ENCODE measurements around the gene APOL1. TPM values are rescaled to one million over a fixed set of nuclear protein-coding genes. Genes with fewer than 3 reads are reported as not detected.

APOL1 gene
- total and polyA plus RNA-seq, 10 donors = 10.0 to 108 (median 44.7) TPM

DNA sequence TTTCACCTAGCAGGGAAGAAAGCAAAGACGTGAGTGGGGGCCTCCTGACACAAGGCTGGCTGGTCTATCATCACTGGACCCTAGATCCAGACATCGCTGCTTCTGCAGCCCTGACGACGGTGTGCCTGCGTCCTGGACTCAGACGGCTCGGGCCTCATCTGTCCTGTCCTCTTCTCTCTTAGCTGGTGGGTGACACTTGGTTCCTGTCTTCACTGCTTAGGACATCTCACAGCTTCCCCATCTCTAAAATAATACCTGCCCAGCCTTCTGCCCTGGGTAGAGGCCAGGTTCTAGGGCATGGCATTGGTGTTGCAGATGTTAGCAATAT is 41.3 kb downstream of the APOL1 start:
- TF ChIP-seq, protein P1, sequence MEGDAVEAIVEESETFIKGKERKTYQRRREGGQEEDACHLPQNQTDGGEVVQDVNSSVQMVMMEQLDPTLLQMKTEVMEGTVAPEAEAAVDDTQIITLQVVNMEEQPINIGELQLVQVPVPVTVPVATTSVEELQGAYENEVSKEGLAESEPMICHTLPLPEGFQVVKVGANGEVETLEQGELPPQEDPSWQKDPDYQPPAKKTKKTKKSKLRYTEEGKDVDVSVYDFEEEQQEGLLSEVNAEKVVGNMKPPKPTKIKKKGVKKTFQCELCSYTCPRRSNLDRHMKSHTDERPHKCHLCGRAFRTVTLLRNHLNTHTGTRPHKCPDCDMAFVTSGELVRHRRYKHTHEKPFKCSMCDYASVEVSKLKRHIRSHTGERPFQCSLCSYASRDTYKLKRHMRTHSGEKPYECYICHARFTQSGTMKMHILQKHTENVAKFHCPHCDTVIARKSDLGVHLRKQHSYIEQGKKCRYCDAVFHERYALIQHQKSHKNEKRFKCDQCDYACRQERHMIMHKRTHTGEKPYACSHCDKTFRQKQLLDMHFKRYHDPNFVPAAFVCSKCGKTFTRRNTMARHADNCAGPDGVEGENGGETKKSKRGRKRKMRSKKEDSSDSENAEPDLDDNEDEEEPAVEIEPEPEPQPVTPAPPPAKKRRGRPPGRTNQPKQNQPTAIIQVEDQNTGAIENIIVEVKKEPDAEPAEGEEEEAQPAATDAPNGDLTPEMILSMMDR (IDR thresholded peaks at IDR 0.05 in 8 of 11, conservative IDR thresholded peaks at IDR 0.05 in 3 of 11) = no peak
- TF ChIP-seq POLR2A (IDR thresholded peaks at IDR 0.05) (no peak), POLR2AphosphoS5 (IDR thresholded peaks at IDR 0.05) (no peak)
- intact Hi-C loops (cut with DNase I; ENCODE audit: low total_unique reads) = no loop called here
- 91 to 94% (median 93%) methylated on average over 7 of the region's 7 CpGs for WGBS, 5 donors
- H3K4me1 ChIP-seq = peaks cover 0 to 34% (median 15%) of the 10 kb centered on the region in 6 donors
- peaks cover 0 to 3% (median 0%) of the 10 kb centered on the region in 8 donors for H3K9me3 ChIP-seq
- H3K27me3 ChIP-seq (replicated peaks in 1 of 7) = no peaks in the 10 kb centered on the region
- peaks cover 40 to 100% (median 93%) of the 10 kb centered on the region in 6 donors for H3K36me3 ChIP-seq
- DNase-seq = peak; percentile 46
- H3K27ac ChIP-seq = no peak overlapping the region
- H3K4me3 ChIP-seq = no peak overlapping the region

DNA sequence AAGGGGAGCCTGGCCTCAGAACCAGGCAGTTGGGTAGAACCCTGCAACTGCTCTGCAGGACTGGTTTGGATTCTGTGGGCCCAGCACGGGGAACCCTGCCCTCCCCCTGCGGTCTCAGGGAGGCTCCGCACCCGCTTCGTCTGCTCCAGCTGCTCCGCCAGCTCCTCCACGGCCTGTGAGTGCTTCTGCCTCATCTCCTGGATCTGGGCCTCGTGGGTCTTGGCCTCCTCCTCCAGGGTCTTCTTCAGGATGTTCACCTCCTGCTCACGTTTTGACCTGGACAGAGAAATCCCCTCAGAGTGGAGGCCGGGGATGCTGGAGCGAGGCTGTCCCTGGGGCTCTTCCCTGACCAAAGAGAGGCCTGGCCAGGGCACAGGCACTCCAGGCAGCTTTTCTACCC is 41.9 kb downstream of the APOL1 start:
- Histone ChIP-seq H3K4me3 (no peak overlapping the region), H3K4me1 (peaks cover under 1 to 37% (median 12%) of the 10 kb centered on the region in 6 donors), H3K9me3 (peaks cover 0 to 3% (median 0%) of the 10 kb centered on the region in 8 donors), H3K27me3 (replicated peaks in 1 of 7) (no peaks in the 10 kb centered on the region), H3K36me3 (peaks cover 39 to 100% (median 93%) of the 10 kb centered on the region in 6 donors), H3K27ac (peak overlapping the region in 2 of 8 donors; percentile 2 to 11)
- intact Hi-C loops (cut with DNase I; ENCODE audit: low total_unique reads) = no loop called here
- whole genome bisulfite sequencing, 5 donors = 90 to 97% (median 92%) methylated on average over 11 of the region's 11 CpGs
- TF ChIP-seq POLR2AphosphoS5 (IDR thresholded peaks at IDR 0.05) = peak in 2 of 3 donors; percentile 29 to 69
- TF ChIP-seq POLR2A (IDR thresholded peaks at IDR 0.05) = no peak
- peak; percentile 64 for DNase-seq

- H3K27me3 ChIP-seq (replicated peaks in 1 of 7) = no peaks in the 10 kb centered on the region
- 89 to 95% (median 93%) methylated on average over 7 of the region's 7 CpGs for WGBS, 5 donors
- H3K4me1 ChIP-seq = peaks cover 3 to 42% (median 14%) of the 10 kb centered on the region in 6 donors
- H3K36me3 ChIP-seq = peaks cover 43 to 100% (median 93%) of the 10 kb centered on the region in 6 donors
- TF ChIP-seq POLR2AphosphoS5 (IDR thresholded peaks at IDR 0.05) (peak in 2 of 3 donors; percentile 34 to 71), POLR2A (IDR thresholded peaks at IDR 0.05) (no peak)
- intact Hi-C loops (cut with DNase I; ENCODE audit: low total_unique reads) = no loop called here
- peak overlapping the region in 3 of 8 donors; percentile 2 to 28 (median 11) for H3K27ac ChIP-seq
- H3K4me3 ChIP-seq = no peak overlapping the region
- DNase-seq = peak; percentile 51
- peaks cover 0 to 3% (median 0%) of the 10 kb centered on the region in 8 donors for H3K9me3 ChIP-seq
Observed at GRCh38 chr22:36295247-36295646, 42.3 kb downstream of the APOL1 start.

DNA sequence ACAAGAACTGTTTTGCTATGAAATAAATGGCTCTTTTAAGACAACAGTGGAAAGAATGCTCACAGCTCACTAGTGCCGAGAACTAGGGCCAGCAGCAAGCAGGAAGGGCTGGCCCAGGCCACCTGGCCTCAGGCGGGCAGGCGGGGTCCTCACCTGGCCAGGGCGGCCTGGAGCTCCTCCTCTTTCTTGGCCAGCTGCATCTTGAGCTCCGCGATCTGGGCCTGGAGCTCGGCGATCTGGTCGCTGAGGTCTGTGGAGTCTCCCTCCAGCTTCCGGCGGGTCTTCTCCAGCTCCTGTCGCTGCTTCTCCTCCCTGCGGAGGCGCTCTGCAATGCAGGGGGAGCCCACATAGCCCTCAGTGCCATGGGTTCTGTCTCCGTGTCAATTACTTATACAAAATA is 43.8 kb downstream of the APOL1 start:
- Histone ChIP-seq H3K36me3 (peaks cover 44 to 100% (median 100%) of the 10 kb centered on the region in 6 donors), H3K27me3 (replicated peaks in 1 of 7) (no peaks in the 10 kb centered on the region), H3K4me3 (no peak overlapping the region), H3K9me3 (no peaks in the 10 kb centered on the region), H3K4me1 (peaks cover 6 to 54% (median 26%) of the 10 kb centered on the region in 6 donors), H3K27ac (peak overlapping the region in 1 of 8 donors; percentile 9)
- WGBS, 5 donors = 92 to 95% (median 95%) methylated on average over 15 of the region's 15 CpGs
- TF ChIP-seq POLR2AphosphoS5 (IDR thresholded peaks at IDR 0.05) = peak; percentile 23 to 81 (median 49)
- TF ChIP-seq, protein P1 (IDR thresholded peaks at IDR 0.05 in 8 of 11, conservative IDR thresholded peaks at IDR 0.05 in 3 of 11) = no peak
- intact Hi-C loops (cut with DNase I; ENCODE audit: low total_unique reads) = no loop called here
- DNase-seq = peak; percentile 64

- peaks cover 7 to 54% (median 27%) of the 10 kb centered on the region in 6 donors for H3K4me1 ChIP-seq
- WGBS, 5 donors = 86 to 90% (median 88%) methylated on average over 19 of the region's 19 CpGs
- H3K36me3 ChIP-seq = peaks cover 41 to 100% (median 100%) of the 10 kb centered on the region in 6 donors
- peak; percentile 30 to 76 (median 63) for TF ChIP-seq POLR2AphosphoS5 (IDR thresholded peaks at IDR 0.05)
- no peak for TF ChIP-seq POLR2A (IDR thresholded peaks at IDR 0.05)
- no peak overlapping the region for H3K4me3 ChIP-seq
- H3K27me3 ChIP-seq (replicated peaks in 1 of 7) = no peaks in the 10 kb centered on the region
- no peaks in the 10 kb centered on the region for H3K9me3 ChIP-seq
- intact Hi-C loops (cut with DNase I; ENCODE audit: low total_unique reads) = no loop called here
- peak; percentile 73 for DNase-seq
- H3K27ac ChIP-seq = peak overlapping the region in 2 of 8 donors; percentile 64 to 70
Observed at GRCh38 chr22:36297568-36297967, 44.6 kb downstream of the APOL1 start.
